ENCODE data around the gene HTR2B. TPM values are rescaled to one million over a fixed set of nuclear protein-coding genes. Genes with fewer than 3 reads are reported as not detected.
A peak's percentile ranks its signal among the peaks of the same experiment; 100 is the strongest.
"Not testable (repeated sequence)": the region's sequence is repeated elsewhere in the genome, so short reads cannot be mapped to it uniquely, and the experiment has no call there.

HTR2B gene
- polyA plus RNA-seq, 4 donors, result 0.64 to 0.98 TPM; not detected in 2

DNA sequence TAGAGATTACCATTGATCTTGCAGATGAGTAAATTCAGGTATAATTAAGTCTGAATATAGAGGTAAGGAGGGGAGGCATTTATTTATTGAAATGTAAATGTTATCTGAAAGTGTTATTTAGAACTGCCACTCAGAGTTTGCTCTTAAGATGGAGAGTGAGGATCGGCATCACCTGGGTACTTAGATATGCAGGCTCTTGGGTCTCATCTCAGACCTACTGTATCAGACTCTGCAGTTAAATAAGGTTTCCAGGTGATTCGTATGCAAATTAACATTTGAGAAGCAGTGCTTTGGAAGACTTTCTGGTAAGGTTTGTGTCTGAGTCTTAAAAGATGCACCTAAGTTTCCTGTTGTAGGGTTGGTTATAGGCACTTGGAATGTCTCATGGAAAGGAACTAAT, 9.2 kb downstream of the HTR2B start:
- Histone ChIP-seq H3K27me3 (ENCODE audit: control insufficient read depth in 3 of 3, insufficient read depth in 3 of 3, low read length in 3 of 3) (no peaks in the 10 kb centered on the region), H3K4me1 (ENCODE audit: control insufficient read depth in 3 of 3, insufficient read depth in 2 of 3, low read depth in 1 of 3, low read length in 2 of 3) (peaks cover 0 to 4% (median under 1%) of the 10 kb centered on the region in 3 donors), H3K27ac (ENCODE audit: low read depth in 1 of 3, low read length in 2 of 3) (no peak overlapping the region), H3K4me3 (ENCODE audit: low read depth in 1 of 3, low read length in 3 of 3) (no peak overlapping the region), H3K9me3 (ENCODE audit: control insufficient read depth in 2 of 2, insufficient read depth in 1 of 2, low read depth in 1 of 2, low read length in 1 of 2) (no peaks in the 10 kb centered on the region), H3K36me3 (ENCODE audit: control insufficient read depth in 3 of 3, insufficient read depth in 2 of 3, low read depth in 1 of 3, low read length in 3 of 3) (peaks cover 0 to 5% (median 4%) of the 10 kb centered on the region in 3 donors)
- FAIRE-seq, result no peak
- no peak for DNase-seq
- WGBS, 3 donors, result 85 to 94% (median 87%) methylated on average over 2 of the region's 2 CpGs

- no peak overlapping the region for H3K27ac ChIP-seq (ENCODE audit: low read depth in 1 of 3, low read length in 2 of 3)
- no peaks in the 10 kb centered on the region for H3K27me3 ChIP-seq (ENCODE audit: control insufficient read depth in 3 of 3, insufficient read depth in 3 of 3, low read length in 3 of 3)
- DNase-seq, result no peak
- peaks cover 3 to 12% (median 9%) of the 10 kb centered on the region in 3 donors for H3K36me3 ChIP-seq (ENCODE audit: control insufficient read depth in 3 of 3, insufficient read depth in 2 of 3, low read depth in 1 of 3, low read length in 3 of 3)
- 96 to 97% (median 97%) methylated on average over 5 of the region's 5 CpGs for WGBS, 3 donors
- H3K4me3 ChIP-seq (ENCODE audit: low read depth in 1 of 3, low read length in 3 of 3), result no peak overlapping the region
- H3K4me1 ChIP-seq (ENCODE audit: control insufficient read depth in 3 of 3, insufficient read depth in 2 of 3, low read depth in 1 of 3, low read length in 2 of 3), result peaks cover 0 to 3% (median 0%) of the 10 kb centered on the region in 3 donors
- no peak for FAIRE-seq
- no peaks in the 10 kb centered on the region for H3K9me3 ChIP-seq (ENCODE audit: control insufficient read depth in 2 of 2, insufficient read depth in 1 of 2, low read depth in 1 of 2, low read length in 1 of 2)
These were observed 11.4 kb downstream of the HTR2B start for GRCh38 chr2:231113489-231113888.

GRCh38 chr2:231111987-231112386, 12.9 kb downstream of the HTR2B start:
- 90 to 100% (median 90%) methylated on average over 1 of the region's 1 CpG for WGBS, 3 donors
- Histone ChIP-seq H3K4me3 (ENCODE audit: low read depth in 1 of 3, low read length in 3 of 3) (no peak overlapping the region), H3K9me3 (ENCODE audit: control insufficient read depth in 2 of 2, insufficient read depth in 1 of 2, low read depth in 1 of 2, low read length in 1 of 2) (no peaks in the 10 kb centered on the region), H3K27ac (ENCODE audit: low read depth in 1 of 3, low read length in 2 of 3) (no peak overlapping the region), H3K27me3 (ENCODE audit: control insufficient read depth in 3 of 3, insufficient read depth in 3 of 3, low read length in 3 of 3) (no peaks in the 10 kb centered on the region), H3K4me1 (ENCODE audit: control insufficient read depth in 3 of 3, insufficient read depth in 2 of 3, low read depth in 1 of 3, low read length in 2 of 3) (peaks cover 0 to 3% (median 0%) of the 10 kb centered on the region in 3 donors), H3K36me3 (ENCODE audit: control insufficient read depth in 3 of 3, insufficient read depth in 2 of 3, low read depth in 1 of 3, low read length in 3 of 3) (peaks cover 4 to 15% (median 12%) of the 10 kb centered on the region in 3 donors)
- FAIRE-seq, result no peak
- no peak for DNase-seq

GRCh38 chr2:231110551-231110950, 14.3 kb downstream of the HTR2B start:
- no peak for FAIRE-seq
- peak in 1 of 2 donors; percentile 22 for DNase-seq

DNA sequence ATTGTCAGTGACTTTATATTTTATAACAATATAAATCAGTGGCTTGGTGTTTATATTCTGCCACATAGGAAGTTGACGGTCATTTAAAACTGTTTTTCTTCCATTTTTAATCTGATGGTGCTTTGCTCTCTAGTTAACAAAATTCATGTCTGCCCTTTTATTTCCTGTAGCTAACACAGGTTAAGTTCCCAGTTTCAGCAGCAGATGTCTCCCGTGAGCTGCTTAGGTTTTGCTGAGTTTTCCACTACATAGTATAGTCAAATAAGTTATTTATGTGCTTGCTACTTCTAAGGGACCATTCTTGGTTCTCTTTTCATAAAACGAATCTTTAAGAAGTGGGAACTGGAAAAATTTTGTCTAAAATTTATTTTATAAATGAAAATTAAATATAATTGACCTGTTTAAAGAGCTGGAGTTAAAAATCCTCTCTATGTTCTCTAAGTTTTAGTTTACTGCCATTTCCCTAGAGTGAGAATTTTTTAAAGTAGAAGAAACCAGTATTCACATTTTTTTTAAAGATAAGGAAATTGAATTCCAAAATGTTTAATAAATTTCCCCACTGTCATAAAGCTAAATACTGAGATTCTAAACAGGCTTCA, 20.6 kb downstream of the HTR2B start:
- Histone ChIP-seq H3K9me3 (ENCODE audit: control insufficient read depth in 2 of 2, insufficient read depth in 1 of 2, low read depth in 1 of 2, low read length in 1 of 2) (peaks cover 2 to 27% of the 10 kb centered on the region in 2 donors), H3K27me3 (ENCODE audit: control insufficient read depth in 3 of 3, insufficient read depth in 3 of 3, low read length in 3 of 3) (no peaks in the 10 kb centered on the region), H3K27ac (ENCODE audit: low read depth in 1 of 3, low read length in 2 of 3) (no peak overlapping the region), H3K36me3 (ENCODE audit: control insufficient read depth in 3 of 3, insufficient read depth in 2 of 3, low read depth in 1 of 3, low read length in 3 of 3) (peaks cover 10 to 26% (median 13%) of the 10 kb centered on the region in 3 donors), H3K4me3 (ENCODE audit: low read depth in 1 of 3, low read length in 3 of 3) (no peak overlapping the region), H3K4me1 (ENCODE audit: control insufficient read depth in 3 of 3, insufficient read depth in 2 of 3, low read depth in 1 of 3, low read length in 2 of 3) (peaks cover 0 to 2% (median 0%) of the 10 kb centered on the region in 3 donors)
- WGBS, 3 donors, result 7 to 12% (median 10%) methylated on average over 3 of the region's 3 CpGs
- FAIRE-seq (peak; percentile 57), DNase-seq (peak; percentile 76 to 78)

More at GRCh38 chr2:231110551-231110950, 14.3 kb downstream of the HTR2B start:
- no peaks in the 10 kb centered on the region for H3K27me3 ChIP-seq (ENCODE audit: control insufficient read depth in 3 of 3, insufficient read depth in 3 of 3, low read length in 3 of 3)
- H3K36me3 ChIP-seq (ENCODE audit: control insufficient read depth in 3 of 3, insufficient read depth in 2 of 3, low read depth in 1 of 3, low read length in 3 of 3), result peaks cover 4 to 16% (median 15%) of the 10 kb centered on the region in 3 donors
- no peak overlapping the region for H3K27ac ChIP-seq (ENCODE audit: low read depth in 1 of 3, low read length in 2 of 3)
- no peaks in the 10 kb centered on the region for H3K9me3 ChIP-seq (ENCODE audit: control insufficient read depth in 2 of 2, insufficient read depth in 1 of 2, low read depth in 1 of 2, low read length in 1 of 2)
- H3K4me1 ChIP-seq (ENCODE audit: control insufficient read depth in 3 of 3, insufficient read depth in 2 of 3, low read depth in 1 of 3, low read length in 2 of 3), result peaks cover 0 to 3% (median 0%) of the 10 kb centered on the region in 3 donors
- WGBS, 3 donors, result 57 to 95% (median 94%) methylated on average over 1 of the region's 1 CpG
- no peak overlapping the region for H3K4me3 ChIP-seq (ENCODE audit: low read depth in 1 of 3, low read length in 3 of 3)

GRCh38 chr2:231102772-231103171, 22.1 kb downstream of the HTR2B start:
- 91 to 92% (median 91%) methylated on average over 2 of the region's 2 CpGs for WGBS, 3 donors
- Histone ChIP-seq H3K9me3 (ENCODE audit: control insufficient read depth in 2 of 2, insufficient read depth in 1 of 2, low read depth in 1 of 2, low read length in 1 of 2) (peaks cover 2 to 39% of the 10 kb centered on the region in 2 donors), H3K36me3 (ENCODE audit: control insufficient read depth in 3 of 3, insufficient read depth in 2 of 3, low read depth in 1 of 3, low read length in 3 of 3) (peaks cover 7 to 27% (median 9%) of the 10 kb centered on the region in 3 donors), H3K27ac (ENCODE audit: low read depth in 1 of 3, low read length in 2 of 3) (peak overlapping the region in 1 of 3 donors; percentile 11), H3K4me1 (ENCODE audit: control insufficient read depth in 3 of 3, insufficient read depth in 2 of 3, low read depth in 1 of 3, low read length in 2 of 3) (peaks cover 0 to 2% (median 0%) of the 10 kb centered on the region in 3 donors), H3K4me3 (ENCODE audit: low read depth in 1 of 3, low read length in 3 of 3) (no peak overlapping the region), H3K27me3 (ENCODE audit: control insufficient read depth in 3 of 3, insufficient read depth in 3 of 3, low read length in 3 of 3) (no peaks in the 10 kb centered on the region)
- no peak for FAIRE-seq
- DNase-seq, result no peak

GRCh38 chr2:231100990-231101389, 23.9 kb downstream of the HTR2B start:
- 45 to 78% (median 63%) methylated on average over 4 of the region's 4 CpGs for WGBS, 3 donors
- DNase-seq (peak in 1 of 2 donors; percentile 63), FAIRE-seq (no peak)
- H3K27me3 ChIP-seq (ENCODE audit: control insufficient read depth in 3 of 3, insufficient read depth in 3 of 3, low read length in 3 of 3), result no peaks in the 10 kb centered on the region
- H3K36me3 ChIP-seq (ENCODE audit: control insufficient read depth in 3 of 3, insufficient read depth in 2 of 3, low read depth in 1 of 3, low read length in 3 of 3), result peaks cover 6 to 28% (median 14%) of the 10 kb centered on the region in 3 donors
- peaks cover 2 to 49% of the 10 kb centered on the region in 2 donors for H3K9me3 ChIP-seq (ENCODE audit: control insufficient read depth in 2 of 2, insufficient read depth in 1 of 2, low read depth in 1 of 2, low read length in 1 of 2)
- H3K27ac ChIP-seq (ENCODE audit: low read depth in 1 of 3, low read length in 2 of 3), result peak overlapping the region in 2 of 3 donors; percentile 38 to 71
- H3K4me1 ChIP-seq (ENCODE audit: control insufficient read depth in 3 of 3, insufficient read depth in 2 of 3, low read depth in 1 of 3, low read length in 2 of 3), result peaks cover 0 to 5% (median 0%) of the 10 kb centered on the region in 3 donors
- no peak overlapping the region for H3K4me3 ChIP-seq (ENCODE audit: low read depth in 1 of 3, low read length in 3 of 3)

DNA sequence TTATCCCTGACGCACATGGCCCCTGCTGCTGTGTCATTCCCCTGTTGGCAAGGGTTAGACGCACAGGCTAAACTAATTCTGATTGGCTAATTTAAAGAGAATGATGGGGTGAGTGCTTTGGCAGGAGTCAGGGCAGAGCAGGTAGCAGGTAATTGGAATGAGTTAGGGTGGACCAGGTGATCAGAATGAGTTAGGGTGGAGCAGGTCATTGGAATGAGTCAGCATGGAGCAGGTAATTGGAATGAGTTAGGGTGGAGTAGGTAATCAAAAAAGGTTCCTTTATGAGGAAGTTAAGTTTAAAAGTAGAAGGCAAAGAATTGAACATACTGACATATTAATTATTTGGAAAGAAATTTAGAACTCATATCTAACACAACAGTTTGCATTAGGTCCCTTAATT, 24.5 kb downstream of the HTR2B start:
- H3K27me3 ChIP-seq (ENCODE audit: control insufficient read depth in 3 of 3, insufficient read depth in 3 of 3, low read length in 3 of 3); H3K4me1 ChIP-seq (ENCODE audit: control insufficient read depth in 3 of 3, insufficient read depth in 2 of 3, low read depth in 1 of 3, low read length in 2 of 3); H3K4me3 ChIP-seq (ENCODE audit: low read depth in 1 of 3, low read length in 3 of 3); H3K27ac ChIP-seq (ENCODE audit: low read depth in 1 of 3, low read length in 2 of 3); FAIRE-seq: not testable (repeated sequence)
- peaks cover 6 to 30% (median 14%) of the 10 kb centered on the region in 3 donors for H3K36me3 ChIP-seq (ENCODE audit: control insufficient read depth in 3 of 3, insufficient read depth in 2 of 3, low read depth in 1 of 3, low read length in 3 of 3)
- H3K9me3 ChIP-seq (ENCODE audit: control insufficient read depth in 2 of 2, insufficient read depth in 1 of 2, low read depth in 1 of 2, low read length in 1 of 2), result peaks cover 2 to 55% of the 10 kb centered on the region in 2 donors
- WGBS, 3 donors, result 78 to 98% (median 93%) methylated on average over 2 of the region's 2 CpGs
- peak in 1 of 2 donors; percentile 82 for DNase-seq

Measured in small intestine (tissue), 7 donors.